Natural killer cell (primary cell): ENCODE results near the gene SOS1. TPM values are rescaled to one million over a fixed set of nuclear protein-coding genes. Genes with fewer than 3 reads are reported as not detected.

ENCODE experiments used
- ATAC-seq, 3 donors: fragments of 150-1000 bp in 2 of 3; fragments of 200-7000 bp in 1 of 3; cut with Tn5 transposase; 1 replicate in 1 of 3; 2 replicates in 2 of 3; pipeline ENCODE4 v1.10.0; 2021; ENCODE audit warnings: mild to moderate bottlenecking in 2 of 3, moderate library complexity in 2 of 3
- DNase-seq, 2 donors: peaks; one replicate each; pipeline versions ENCODE4 v3.0.0 to v3.0.0-alpha.2; 2013 to 2021; ENCODE audit warnings: mixed read lengths in 1 of 2
- H3K27ac ChIP-seq: one replicate; pipeline ENCODE4 v1.5.1; 2013; ENCODE audit warnings: mild to moderate bottlenecking, low read length
- H3K27me3 ChIP-seq: one replicate; pipeline ENCODE4 v1.6.1; 2013; ENCODE audit warnings: low read length; ENCODE audit not compliant: control insufficient read depth, insufficient read depth
- H3K36me3 ChIP-seq: one replicate; pipeline ENCODE4 v1.6.1; 2013; ENCODE audit warnings: low read length; ENCODE audit not compliant: control insufficient read depth, insufficient read depth
- H3K4me1 ChIP-seq: one replicate; pipeline ENCODE4 v1.6.1; 2013; ENCODE audit warnings: low read length; ENCODE audit not compliant: control insufficient read depth, insufficient read depth
- H3K4me3 ChIP-seq: one replicate; pipeline ENCODE4 v1.5.1; 2013; ENCODE audit warnings: low read length
- H3K9me3 ChIP-seq: one replicate; pipeline ENCODE4 v1.6.1; 2013; ENCODE audit warnings: low read length; ENCODE audit not compliant: control insufficient read depth, insufficient read depth
- H3K27ac Mint-ChIP-seq, 2 donors: one replicate each; pipeline ENCODE4 v1.8.0; 2022; ENCODE audit warnings: mild to moderate bottlenecking in 2 of 2, mixed read lengths in 2 of 2, moderate library complexity in 1 of 2
- H3K27me3 Mint-ChIP-seq, 2 donors: one replicate each; pipeline ENCODE4 v1.8.0; 2022; ENCODE audit warnings: low read depth in 2 of 2, mixed read lengths in 2 of 2
- H3K36me3 Mint-ChIP-seq: one replicate; pipeline ENCODE4 v1.8.0; 2022; ENCODE audit warnings: mixed read lengths
- H3K4me1 Mint-ChIP-seq, 2 donors: one replicate each; pipeline ENCODE4 v1.8.0; 2022; ENCODE audit warnings: mixed read lengths in 2 of 2
- H3K4me3 Mint-ChIP-seq: one replicate; pipeline ENCODE4 v1.8.0; 2022; ENCODE audit warnings: mild to moderate bottlenecking, moderate library complexity, mixed read lengths
- H3K9me3 Mint-ChIP-seq, 2 donors: one replicate each; pipeline ENCODE4 v1.8.0; 2022; ENCODE audit warnings: mixed read lengths in 2 of 2
- CTCF ChIP-seq: fragments of 200-600 bp; IDR thresholded peaks from one replicate; pipeline ENCODE4 v1.8.0; 2022; ENCODE audit warnings: antibody characterized with exemption
- WGBS: methylation state at CpG from one replicate; pipeline ENCODE4 v1.1.7; 2013; ENCODE audit warnings: missing lambda C conversion rate; ENCODE audit not compliant: insufficient coverage; 5-methylcytosine and 5-hydroxymethylcytosine counted together
- intact Hi-C: fragments of 100-400 bp; cut with micrococcal nuclease; formaldehyde crosslinking; loops from one replicate; pipeline ENCODE4 v1.14.2; 2022
- total RNA-seq, 4 donors: library from RNA; stranded (reverse); fragments of 120-200 nt in 1 of 4; gene quantifications; one replicate each; pipeline versions ENCODE4 v1.2.3 to v1.2.4, GENCODE V29; 2013 to 2022

SOS1 gene
- total RNA-seq, 3 donors from 2014 or later (not counting 1 experiment from before 2014, with no cell fraction given) = 32.6 to 73.9 (median 52.7) TPM

GRCh38 chr2:38959938-38960608 is 160.8 kb downstream of the SOS1 start:
- Mint-ChIP-seq H3K36me3 (no peaks in the 10 kb centered on the region), H3K27me3 (peaks cover 22 to 34% of the 10 kb centered on the region in 2 donors), H3K9me3 (no peaks in the 10 kb centered on the region), H3K27ac (no peak overlapping the region), H3K4me3 (peak overlapping the region; percentile 67), H3K4me1 (no peaks in the 10 kb centered on the region)
- Histone ChIP-seq H3K9me3 (no peaks in the 10 kb centered on the region), H3K36me3 (no peaks in the 10 kb centered on the region), H3K27ac (no peak overlapping the region), H3K4me1 (peaks cover 8% of the 10 kb centered on the region), H3K27me3 (peaks cover 3% of the 10 kb centered on the region), H3K4me3 (peak overlapping the region; percentile 23)
- WGBS = 13% methylated on average over 97 of the region's 97 CpGs
- peak; percentile 89 to 99 (median 99) for ATAC-seq
- peak; percentile 49 to 82 for DNase-seq
- intact Hi-C loops = no loop called here
- no peak for TF ChIP-seq CTCF

GRCh38 chr2:38959466-38959865 is 161.4 kb downstream of the SOS1 start:
- intact Hi-C loops = no loop called here
- H3K4me3 ChIP-seq = no peak overlapping the region
- no peak for DNase-seq
- H3K36me3 Mint-ChIP-seq = no peaks in the 10 kb centered on the region
- H3K27me3 ChIP-seq = peaks cover 3% of the 10 kb centered on the region
- no peaks in the 10 kb centered on the region for H3K9me3 ChIP-seq
- no peak overlapping the region for H3K27ac ChIP-seq
- no peak overlapping the region for H3K27ac Mint-ChIP-seq
- peaks cover 8% of the 10 kb centered on the region for H3K4me1 ChIP-seq
- peaks cover 25 to 34% of the 10 kb centered on the region in 2 donors for H3K27me3 Mint-ChIP-seq
- no peaks in the 10 kb centered on the region for H3K9me3 Mint-ChIP-seq
- H3K4me3 Mint-ChIP-seq = peak overlapping the region; percentile 62
- no peaks in the 10 kb centered on the region for H3K36me3 ChIP-seq
- no peak for TF ChIP-seq CTCF
- no peak for ATAC-seq
- WGBS = 86% methylated on average over 24 of the region's 24 CpGs
- H3K4me1 Mint-ChIP-seq = no peaks in the 10 kb centered on the region

DNA sequence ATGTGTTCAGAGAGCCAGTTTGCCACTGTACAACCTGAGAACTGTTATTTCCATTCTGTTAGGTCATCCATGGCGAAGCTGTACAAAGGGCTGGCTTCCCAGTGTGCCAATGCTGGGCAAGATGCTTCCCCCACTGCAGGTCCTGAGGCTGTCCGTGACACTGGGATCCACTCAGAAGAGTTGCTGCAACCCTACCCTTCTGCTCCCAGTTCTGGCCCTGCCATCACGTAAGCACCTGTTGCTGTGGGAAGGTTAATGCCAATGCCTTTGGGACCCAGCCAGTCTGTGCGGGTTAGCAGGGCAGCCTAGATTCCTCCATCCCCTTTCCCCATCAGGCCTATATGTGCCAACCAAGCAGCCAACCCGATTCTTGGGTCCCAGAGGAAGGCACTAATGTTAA is 162.9 kb downstream of the SOS1 start:
- ATAC-seq = no peak
- Histone ChIP-seq H3K27me3 (peaks cover 3% of the 10 kb centered on the region), H3K27ac (no peak overlapping the region), H3K4me1 (peaks cover 8% of the 10 kb centered on the region), H3K36me3 (no peaks in the 10 kb centered on the region), H3K9me3 (no peaks in the 10 kb centered on the region), H3K4me3 (no peak overlapping the region)
- Mint-ChIP-seq H3K27ac (no peak overlapping the region), H3K27me3 (peaks cover 29 to 47% of the 10 kb centered on the region in 2 donors), H3K36me3 (no peaks in the 10 kb centered on the region), H3K4me3 (no peak overlapping the region), H3K9me3 (no peaks in the 10 kb centered on the region), H3K4me1 (no peaks in the 10 kb centered on the region)
- intact Hi-C loops = no loop called here
- 93% methylated on average over 4 of the region's 5 CpGs for WGBS
- DNase-seq = no peak
- TF ChIP-seq CTCF = no peak

DNA sequence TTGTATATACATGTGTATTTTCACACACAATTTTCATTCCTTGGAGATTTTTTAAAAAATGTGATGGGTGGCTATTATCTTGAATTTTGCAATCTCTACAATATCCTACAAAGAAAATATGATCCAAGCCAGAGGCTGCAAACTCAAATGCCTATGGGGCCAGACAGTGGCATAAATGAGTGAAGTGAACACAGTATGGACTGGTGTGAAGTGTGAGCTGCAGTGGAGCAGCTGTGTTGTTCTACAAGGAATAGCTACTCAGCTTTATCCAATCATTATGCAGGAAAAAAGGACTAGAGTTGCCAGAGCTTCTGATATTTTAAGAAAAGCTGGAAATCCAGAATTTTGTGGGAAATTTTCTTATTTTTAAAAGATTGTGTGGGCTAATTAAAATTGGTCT is 169.1 kb downstream of the SOS1 start:
- H3K4me3 ChIP-seq = no peak overlapping the region
- Mint-ChIP-seq H3K4me3 (no peak overlapping the region), H3K9me3 (no peaks in the 10 kb centered on the region), H3K36me3 (no peaks in the 10 kb centered on the region), H3K4me1 (no peaks in the 10 kb centered on the region), H3K27ac (no peak overlapping the region), H3K27me3 (peaks cover 10 to 30% of the 10 kb centered on the region in 2 donors)
- H3K27ac ChIP-seq = no peak overlapping the region
- TF ChIP-seq CTCF = no peak
- intact Hi-C loops = no loop called here
- H3K9me3 ChIP-seq = no peaks in the 10 kb centered on the region
- DNase-seq = no peak
- H3K4me1 ChIP-seq = no peaks in the 10 kb centered on the region
- no peak for ATAC-seq
- no peaks in the 10 kb centered on the region for H3K36me3 ChIP-seq
- H3K27me3 ChIP-seq = no peaks in the 10 kb centered on the region
